Smooth muscle cell (in vitro differentiated cells): ENCODE measurements around the gene SNX13. TPM values are rescaled to one million over a fixed set of nuclear protein-coding genes. Genes with fewer than 3 reads are reported as not detected.

Source experiments
- DNase-seq: peaks from one replicate; lab custom pipeline; 2025; ENCODE audit not compliant: unreplicated experiment; lab: John Stamatoyannopoulos, UW
- H2AFZ ChIP-seq: fragments of 200-600 bp; sonication (generic); 2 replicates; pipeline ENCODE4 v1.6.0; 2016; ENCODE audit warnings: antibody characterized with exemption, low read depth, mild to moderate bottlenecking
- H3F3A ChIP-seq: fragments of 200-600 bp; sonication (generic); 2 replicates; pipeline ENCODE4 v1.6.0; 2017; ENCODE audit warnings: antibody characterized with exemption, low read depth
- H3K27ac ChIP-seq: fragments of 200-600 bp; sonication (generic); 2 replicates; pipeline ENCODE4 v1.5.1; 2016; ENCODE audit warnings: low read depth, mild to moderate bottlenecking
- H3K27me3 ChIP-seq: fragments of 200-600 bp; sonication (generic); 2 replicates; pipeline ENCODE4 v1.6.1; 2016; ENCODE audit warnings: low read depth, mild to moderate bottlenecking
- H3K36me3 ChIP-seq: fragments of 200-600 bp; sonication (generic); 2 replicates; pipeline ENCODE4 v1.5.1; 2016; ENCODE audit warnings: low read depth
- H3K4me1 ChIP-seq: fragments of 200-600 bp; sonication (generic); 2 replicates; pipeline ENCODE4 v1.5.1; 2016; ENCODE audit warnings: low read depth
- H3K4me2 ChIP-seq: fragments of 200-600 bp; sonication (generic); 2 replicates; pipeline ENCODE4 v1.6.0; 2016; ENCODE audit warnings: mild to moderate bottlenecking
- H3K4me3 ChIP-seq: fragments of 200-600 bp; sonication (generic); 2 replicates; pipeline ENCODE4 v1.5.1; 2016; ENCODE audit warnings: mild to moderate bottlenecking
- H3K79me2 ChIP-seq: fragments of 200-600 bp; sonication (generic); 2 replicates; pipeline ENCODE4 v1.6.0; 2016; ENCODE audit warnings: low read depth, mild to moderate bottlenecking
- H3K9ac ChIP-seq: fragments of 200-600 bp; sonication (generic); 2 replicates; pipeline ENCODE4 v1.6.0; 2016; ENCODE audit warnings: low read depth
- H3K9me3 ChIP-seq: fragments of 200-600 bp; sonication (generic); replicated peaks from 2 replicates; pipeline ENCODE4 v1.5.1; 2016; ENCODE audit warnings: low read depth
- H4K20me1 ChIP-seq: fragments of 200-600 bp; sonication (generic); 2 replicates; pipeline ENCODE4 v1.6.0; 2016; ENCODE audit warnings: low read depth
- CTCF ChIP-seq: fragments of 200-600 bp; sonication (generic); IDR thresholded peaks from 2 replicates; pipeline ENCODE4 v1.5.1; 2017; ENCODE audit warnings: borderline replicate concordance, mild to moderate bottlenecking, antibody characterized with exemption; ENCODE audit not compliant: insufficient read depth, poor library complexity, severe bottlenecking
- WGBS: methylation state at CpG from one replicate; pipeline ENCODE4 v1.1.7; 2016; ENCODE audit warnings: low lambda C conversion rate; 5-methylcytosine and 5-hydroxymethylcytosine counted together
- polyA plus RNA-seq: library from polyadenylated mRNA; unstranded; fragments of >200 nt; fragmentation: Nextera tagmentation; extraction: Ambion mirVana; gene quantifications from 2 replicates; pipeline ENCODE4 v1.2.1, GENCODE V29; 2016
- total RNA-seq: library from RNA; depleted of rRNA; stranded (reverse); fragments of >200 nt; gene quantifications from 2 replicates; pipeline ENCODE4 v1.2.3, GENCODE V29; 2014

SNX13 gene
- total and polyA plus RNA-seq, 2 experiments from 2014 or later: 17.0 to 59.6 TPM

GRCh38 chr7:17902599-17902998 is 37.7 kb downstream of the SNX13 start:
- Histone ChIP-seq H3K4me2 (no peak overlapping the region), H3K9me3 (no peaks in the 10 kb centered on the region), H3K9ac (no peak overlapping the region), H3K79me2 (peaks cover 65% of the 10 kb centered on the region), H3F3A (no peaks in the 10 kb centered on the region), H3K36me3 (no peaks in the 10 kb centered on the region), H4K20me1 (peaks cover 90% of the 10 kb centered on the region), H3K27ac (no peak overlapping the region), H3K4me3 (no peak overlapping the region), H2AFZ (no peak overlapping the region), H3K27me3 (no peaks in the 10 kb centered on the region), H3K4me1 (no peaks in the 10 kb centered on the region)
- no peak for DNase-seq
- no peak for TF ChIP-seq CTCF
- 64% methylated on average over 5 of the region's 5 CpGs for WGBS

GRCh38 chr7:17900464-17900863 is 39.8 kb downstream of the SNX13 start:
- H3K27ac ChIP-seq: no peak overlapping the region

GRCh38 chr7:17898111-17898510 is 42.2 kb downstream of the SNX13 start:
- Histone ChIP-seq H2AFZ (no peak overlapping the region), H3K79me2 (peaks cover 45% of the 10 kb centered on the region), H3K27ac (no peak overlapping the region), H3K4me1 (no peaks in the 10 kb centered on the region), H3K36me3 (no peaks in the 10 kb centered on the region), H3K4me3 (no peak overlapping the region), H3K9ac (no peak overlapping the region), H3K27me3 (no peaks in the 10 kb centered on the region), H3K9me3 (no peaks in the 10 kb centered on the region), H4K20me1 (peaks cover 61% of the 10 kb centered on the region), H3K4me2 (no peak overlapping the region), H3F3A (no peaks in the 10 kb centered on the region)
- 98% methylated on average over 4 of the region's 4 CpGs for WGBS
- TF ChIP-seq CTCF: no peak
- DNase-seq: no peak

More at GRCh38 chr7:17900464-17900863, 39.8 kb downstream of the SNX13 start:
- DNase-seq: no peak
- no peak for TF ChIP-seq CTCF
- H3F3A ChIP-seq: no peaks in the 10 kb centered on the region
- H3K36me3 ChIP-seq: no peaks in the 10 kb centered on the region
- no peaks in the 10 kb centered on the region for H3K4me1 ChIP-seq
- no peak overlapping the region for H3K9ac ChIP-seq
- H3K4me2 ChIP-seq: no peak overlapping the region
- 100% methylated on average over 1 of the region's 1 CpG for WGBS
- no peaks in the 10 kb centered on the region for H3K27me3 ChIP-seq
- H4K20me1 ChIP-seq: peaks cover 78% of the 10 kb centered on the region
- peaks cover 59% of the 10 kb centered on the region for H3K79me2 ChIP-seq
- no peaks in the 10 kb centered on the region for H3K9me3 ChIP-seq
- H2AFZ ChIP-seq: no peak overlapping the region
- H3K4me3 ChIP-seq: no peak overlapping the region

GRCh38 chr7:17887286-17887685 is 53.0 kb downstream of the SNX13 start:
- 98% methylated on average over 2 of the region's 2 CpGs for WGBS
- Histone ChIP-seq H3K27ac (no peak overlapping the region), H3K36me3 (peaks cover 17% of the 10 kb centered on the region), H3K9me3 (no peaks in the 10 kb centered on the region), H3K79me2 (no peaks in the 10 kb centered on the region), H3K4me3 (no peak overlapping the region), H2AFZ (no peak overlapping the region), H3K9ac (no peak overlapping the region), H3K27me3 (no peaks in the 10 kb centered on the region), H4K20me1 (no peaks in the 10 kb centered on the region), H3F3A (no peaks in the 10 kb centered on the region), H3K4me2 (no peak overlapping the region), H3K4me1 (peaks cover under 1% of the 10 kb centered on the region)
- TF ChIP-seq CTCF: no peak
- DNase-seq: no peak
